Upper lobe of left lung (tissue), 4 donors: ENCODE results near the gene SLC19A1.

Source experiments
- CTCF ChIP-seq, 6 experiments: fragments of 450-650 bp in 4 of 6; fragments of 200-600 bp in 2 of 6; sonication (generic) in 2 of 6; IDR thresholded peaks; one replicate each; pipeline ENCODE4 v1.5.1; 2016 to 2019; ENCODE audit warnings: antibody characterized with exemption in 6 of 6
- POLR2A ChIP-seq, 4 donors: fragments of 450-650 bp; IDR thresholded peaks; one replicate each; pipeline ENCODE4 v1.5.1; 2016 to 2017; ENCODE audit warnings: antibody characterized with exemption in 4 of 4, mild to moderate bottlenecking in 2 of 4

GRCh38 chr21:45490049-45490731, 52.0 kb downstream of the SLC19A1 start:
- TF ChIP-seq CTCF (IDR thresholded peaks at IDR 0.05) (no peak), POLR2A (IDR thresholded peaks at IDR 0.05) (no peak)
